Suprapubic skin (tissue), 4 donors: ENCODE data around the gene MAFF.

Experiments
- CTCF ChIP-seq, 2 donors: fragments of 200-600 bp in 1 of 2; fragments of 450-650 bp in 1 of 2; sonication (generic) in 1 of 2; IDR thresholded peaks; one replicate each; pipeline ENCODE4 v1.5.1; 2016 to 2019; ENCODE audit warnings: antibody characterized with exemption in 2 of 2, mild to moderate bottlenecking in 1 of 2, moderate library complexity in 1 of 2
- EP300 ChIP-seq: sonication (generic); formaldehyde crosslinking; IDR thresholded peaks from one replicate; pipeline ENCODE4 v1.6.1; 2017; ENCODE audit warnings: antibody characterized with exemption
- POLR2A ChIP-seq, 2 donors: fragments of 450-650 bp; IDR thresholded peaks; one replicate each; pipeline ENCODE4 v1.6.1; 2017; ENCODE audit warnings: antibody characterized with exemption in 2 of 2, mild to moderate bottlenecking in 2 of 2, moderate library complexity in 2 of 2
- POLR2AphosphoS5 ChIP-seq, 3 donors: sonication (generic); formaldehyde crosslinking; IDR thresholded peaks; one replicate each; pipeline ENCODE4 v1.6.1; 2017; ENCODE audit warnings: antibody characterized with exemption in 3 of 3

- TF ChIP-seq EP300 (no peak), CTCF (IDR thresholded peaks at IDR 0.05) (no peak), POLR2A (IDR thresholded peaks at IDR 0.05) (no peak), POLR2AphosphoS5 (IDR thresholded peaks at IDR 0.05) (no peak)
Observed at GRCh38 chr22:38212442-38212841, 10.6 kb downstream of the MAFF start.
